IMR-90 (cell line): ENCODE results near the gene ABCC10.

Source experiments
- CTCF ChIP-seq: conservative IDR thresholded peaks from 2 replicates; pipeline ENCODE4 v1.5.1; 2012; ENCODE audit warnings: mild to moderate bottlenecking, low read depth, low read length, improper control_type of control experiment
- POLR2A ChIP-seq: IDR thresholded peaks from 2 replicates; pipeline ENCODE4 v1.6.1; 2012; ENCODE audit warnings: mild to moderate bottlenecking, low read depth, low read length
- RAD21 ChIP-seq: IDR thresholded peaks from 2 replicates; pipeline ENCODE4 v1.6.1; 2012; ENCODE audit warnings: low read length, improper control_type of control experiment
- RCOR1 ChIP-seq: IDR thresholded peaks from 2 replicates; pipeline ENCODE4 v1.6.1; 2012; ENCODE audit warnings: mild to moderate bottlenecking, low read length, improper control_type of control experiment; ENCODE audit not compliant: insufficient replicate concordance
- RFX5 ChIP-seq: IDR thresholded peaks from 2 replicates; pipeline ENCODE4 v1.8.0; 2012; ENCODE audit warnings: low read depth, mild to moderate bottlenecking, low read length, moderate library complexity

- TF ChIP-seq CTCF (no peak), POLR2A (no peak), RFX5 (no peak), RCOR1 (no peak), RAD21 (no peak)
Measured at GRCh38 chr6:43434943-43435342, 7.6 kb downstream of the ABCC10 start.
